Measurements from ENCODE around the gene TRPM5.

The TRPM5 gene

DNA sequence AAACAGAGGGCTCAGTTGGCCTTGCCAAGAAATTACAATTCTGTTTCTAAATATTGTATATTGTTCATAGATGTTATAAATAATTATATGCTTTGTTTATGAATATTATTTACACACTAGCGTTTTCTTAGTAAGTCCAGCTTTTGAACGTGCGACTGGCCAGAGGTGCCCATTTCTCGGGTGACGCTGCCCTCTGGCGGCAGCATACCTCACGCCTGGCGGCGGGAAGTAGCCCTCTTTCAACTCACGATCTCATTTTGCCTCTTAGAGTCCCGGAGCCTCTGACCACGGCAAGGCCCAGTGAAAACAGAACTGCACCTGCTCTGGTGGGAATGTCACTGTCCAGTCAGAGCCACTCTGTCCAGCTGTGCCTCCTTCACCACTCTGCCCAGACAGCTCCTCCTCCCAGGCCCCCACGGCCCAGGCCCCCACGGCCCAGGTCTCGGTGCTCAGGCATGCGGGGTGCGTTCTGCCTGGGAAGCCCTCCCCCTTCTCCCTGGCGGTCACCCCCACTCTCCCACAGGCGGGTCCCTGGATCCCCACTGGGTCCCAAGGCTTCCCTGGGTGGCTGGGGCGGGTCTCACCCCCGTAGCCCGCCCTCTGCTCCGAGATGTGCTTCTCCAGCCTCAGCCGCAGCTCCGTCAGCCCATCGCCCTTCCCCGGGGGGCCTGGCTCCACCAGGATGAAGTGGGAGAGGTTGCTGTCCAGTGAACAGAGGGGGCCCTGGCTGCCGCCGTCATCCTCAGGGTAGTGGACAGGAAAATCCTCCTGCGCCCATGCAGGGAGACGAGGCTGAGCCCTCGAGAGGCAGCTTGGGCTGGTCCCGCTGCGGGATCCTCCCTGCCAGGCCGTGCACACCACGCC, 24.4 kb downstream of the TRPM5 start:
- DNase-seq: peak; percentile 27 to 57

DNA sequence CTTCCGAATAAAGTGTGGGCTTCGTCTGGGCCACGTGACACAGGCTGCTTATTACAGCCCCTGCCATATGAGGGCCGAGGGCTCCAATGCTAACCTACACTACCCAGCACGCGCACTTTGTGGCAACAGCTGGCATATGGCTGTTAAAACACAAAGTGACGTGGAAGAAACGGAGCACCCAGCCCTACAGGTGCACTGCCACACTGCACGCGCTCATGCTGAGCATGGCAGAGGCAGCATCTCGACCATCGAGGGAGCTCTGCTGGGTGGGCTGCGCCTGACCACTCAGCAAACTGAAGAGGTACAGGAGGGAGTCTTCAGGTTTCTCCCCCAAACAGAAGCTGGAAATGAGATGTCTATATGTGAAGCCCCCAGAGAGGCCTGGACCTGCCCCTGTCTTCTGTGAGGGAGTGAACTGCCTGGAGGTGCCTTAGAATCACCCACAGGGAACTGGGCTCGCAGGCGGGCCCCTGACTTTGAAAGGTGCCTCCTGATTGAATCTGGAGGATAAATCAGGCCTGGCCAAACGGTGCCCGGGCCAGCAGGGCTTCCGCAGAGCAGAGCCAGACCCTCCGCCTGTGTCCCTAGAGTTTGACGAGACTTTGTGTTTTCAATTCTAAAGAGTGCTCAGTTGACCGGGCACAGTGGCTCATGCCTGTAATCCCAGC, 25.5 kb downstream of the TRPM5 start:
- no peak for DNase-seq

DNA sequence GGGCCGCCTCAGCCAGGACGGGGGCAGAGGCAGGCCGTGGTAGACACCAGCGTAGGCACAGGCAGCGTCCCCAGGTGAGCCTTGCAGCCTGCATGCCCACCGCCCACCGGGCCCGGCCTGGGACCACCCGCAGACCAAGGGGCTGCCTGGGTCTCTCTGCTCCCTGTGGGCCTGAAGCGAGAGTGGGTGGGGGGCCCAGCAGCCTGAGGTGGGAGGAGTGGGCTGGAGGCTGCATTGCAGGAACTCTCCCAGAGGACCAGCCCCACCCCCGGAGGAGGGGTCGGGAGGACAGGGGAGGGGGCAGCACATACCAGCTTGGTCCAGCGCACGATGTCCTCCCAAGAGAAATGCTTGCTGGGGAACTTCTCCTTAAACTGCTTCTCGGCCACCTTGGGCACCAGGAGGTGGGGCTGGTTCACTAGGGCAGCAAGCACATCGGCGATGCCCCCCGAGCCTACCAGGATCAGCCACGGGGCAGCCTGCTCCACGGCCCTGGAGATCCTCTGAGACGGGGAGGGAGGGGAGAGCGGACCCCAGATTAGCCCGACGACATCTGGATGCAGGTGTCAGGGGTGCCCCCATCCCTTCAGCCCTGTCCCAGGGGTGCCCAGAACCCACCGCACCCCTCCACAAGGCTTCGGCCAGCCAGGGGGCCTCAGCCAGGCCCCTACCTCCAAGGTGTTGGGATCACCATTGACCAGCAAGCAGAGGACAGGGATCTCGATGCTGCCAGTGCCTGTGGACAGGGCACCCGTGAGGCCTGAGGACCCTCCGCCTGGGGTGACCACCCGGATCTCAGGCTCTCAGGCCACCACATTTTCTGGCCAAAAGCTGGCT, 26.2 kb downstream of the TRPM5 start:
- no peak for DNase-seq

DNA sequence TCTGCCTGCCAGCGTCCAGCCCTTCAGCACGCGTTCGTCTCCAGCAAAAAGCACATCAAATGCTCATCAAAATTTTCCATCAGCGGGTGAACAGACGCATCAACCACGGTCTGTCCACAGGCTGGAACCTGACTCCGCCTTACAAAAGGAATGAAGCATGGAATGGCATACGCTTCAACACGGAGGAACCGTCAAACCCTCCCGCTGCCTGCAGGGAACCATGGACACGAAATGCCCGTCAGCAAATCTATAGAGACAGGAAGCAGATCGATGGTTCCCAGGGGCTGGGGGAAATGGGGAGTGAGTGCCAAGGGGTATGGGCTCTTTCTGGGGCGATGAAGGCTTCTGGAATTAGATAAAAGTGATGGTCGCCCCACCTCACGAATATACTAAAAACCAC, 27.5 kb downstream of the TRPM5 start:
- no peak for DNase-seq

DNA sequence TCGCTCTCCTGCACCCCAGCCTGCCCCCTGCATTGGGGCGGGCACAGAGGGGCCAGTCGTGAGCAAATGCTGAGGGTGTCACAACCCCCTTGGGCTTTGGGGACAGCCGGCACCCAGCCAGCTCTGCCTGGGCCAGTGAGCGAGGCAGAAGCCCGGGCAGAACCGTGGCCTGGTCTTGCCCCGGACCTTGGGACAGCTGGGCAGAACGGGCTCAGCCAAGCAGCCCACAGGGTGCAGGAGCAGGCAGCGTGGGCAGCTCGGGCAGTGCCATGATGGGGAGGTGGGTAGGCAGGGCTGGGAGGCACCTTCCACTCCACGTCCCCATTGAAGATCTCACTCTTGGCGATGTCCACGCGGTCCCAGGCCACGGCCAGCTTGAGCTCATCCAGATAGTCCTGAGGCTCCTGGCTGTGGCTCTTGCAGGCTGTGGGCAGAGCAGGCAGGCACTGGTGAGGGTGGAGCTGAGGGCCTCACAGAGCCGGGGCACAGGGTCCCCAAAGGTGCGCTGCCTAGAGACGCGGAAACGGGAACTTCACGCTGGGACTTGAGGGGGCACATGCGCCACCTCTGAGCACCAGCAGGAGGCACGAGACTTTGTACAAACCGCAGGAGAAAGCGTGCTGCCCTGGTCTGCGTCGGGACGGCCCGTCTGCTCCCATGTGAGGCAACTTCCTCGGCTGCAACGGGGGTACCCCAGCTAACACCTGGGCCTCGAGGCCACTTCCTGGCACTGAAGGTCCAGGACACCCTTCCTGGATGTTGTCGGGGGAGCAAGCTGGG, 28.5 kb downstream of the TRPM5 start:
- DNase-seq: no peak

DNA sequence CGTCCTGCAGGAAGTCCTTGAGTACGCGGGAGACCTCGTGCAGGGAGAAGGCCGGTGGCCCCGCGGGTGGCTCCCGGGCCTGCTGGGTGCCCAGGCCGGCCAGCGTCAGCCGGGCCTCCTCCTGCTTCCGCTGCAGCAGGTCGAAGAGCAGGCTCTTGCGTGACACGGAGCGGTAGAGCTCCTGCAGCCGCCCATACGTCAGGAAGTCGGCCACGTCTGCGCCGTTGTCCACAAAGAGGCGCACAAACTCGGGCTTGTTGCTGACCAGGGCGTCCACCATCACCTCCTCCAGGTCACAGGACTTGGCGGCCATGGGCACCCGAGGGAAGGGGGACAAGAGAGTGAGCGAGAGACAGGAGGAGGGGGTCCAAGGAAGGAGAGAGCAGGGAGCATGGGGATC, 29.1 kb downstream of the TRPM5 start:
- no peak for DNase-seq

DNA sequence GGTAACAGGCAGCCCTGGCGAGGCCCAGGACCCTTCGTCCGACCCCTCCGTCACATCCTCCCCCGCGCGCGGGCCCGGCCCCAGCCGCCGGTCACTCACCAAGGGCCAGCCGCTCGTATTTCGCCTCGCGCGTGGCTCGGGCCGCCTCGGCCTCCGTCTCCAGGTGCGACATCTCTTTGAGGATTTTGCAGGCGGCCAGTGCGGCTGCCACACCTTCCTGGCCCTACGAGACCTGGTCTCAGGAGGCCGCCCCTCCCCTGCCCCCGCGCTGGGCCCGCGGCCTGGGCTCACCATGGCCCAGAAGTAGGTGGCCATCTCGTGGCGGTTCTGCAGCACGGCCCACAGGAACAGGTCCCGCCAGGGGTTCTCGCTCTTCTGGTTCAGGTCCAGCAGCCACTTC, 29.7 kb downstream of the TRPM5 start:
- no peak for DNase-seq

DNA sequence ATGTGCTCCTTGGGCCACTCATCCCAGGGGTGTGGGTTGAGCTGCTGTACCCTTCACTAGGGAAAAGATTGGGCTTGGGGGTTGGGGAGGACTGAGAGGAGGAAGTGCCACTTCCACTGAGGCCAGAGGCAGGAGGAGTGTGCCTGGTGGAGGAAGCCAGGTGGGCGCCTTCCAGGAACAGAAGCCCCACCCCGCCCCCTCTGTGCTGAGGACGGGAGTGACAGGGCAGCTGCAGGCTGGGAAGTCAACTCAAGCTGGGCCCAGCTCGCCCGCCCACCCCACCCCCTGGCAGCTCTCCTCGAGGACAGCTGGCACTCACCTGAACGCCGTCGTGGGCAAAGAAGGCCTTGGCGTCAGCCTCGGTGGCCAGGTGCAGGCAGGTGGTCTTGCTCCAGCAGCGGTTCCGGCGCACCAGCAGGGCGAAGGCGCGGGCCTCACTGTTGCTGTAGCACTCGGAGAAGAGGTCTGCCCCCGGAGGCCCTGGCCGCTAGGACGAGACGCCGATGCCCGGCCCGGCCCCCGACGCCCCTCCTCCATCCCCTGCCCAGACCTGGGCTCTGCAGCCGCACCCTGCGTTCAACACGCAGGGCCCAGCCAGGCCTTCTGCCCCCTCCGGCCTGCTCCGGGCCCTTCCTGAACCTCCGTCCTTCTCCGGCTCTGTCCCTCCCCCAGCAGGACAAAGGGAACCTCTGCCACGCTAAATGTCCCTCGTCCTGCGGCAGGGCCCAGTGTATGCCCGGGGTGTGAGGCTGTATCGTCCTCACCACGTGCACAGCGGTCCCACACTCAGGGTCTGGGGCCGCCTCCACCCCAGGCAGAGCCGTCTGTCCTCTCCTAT, 30.4 kb downstream of the TRPM5 start:
- DNase-seq: no peak

DNA sequence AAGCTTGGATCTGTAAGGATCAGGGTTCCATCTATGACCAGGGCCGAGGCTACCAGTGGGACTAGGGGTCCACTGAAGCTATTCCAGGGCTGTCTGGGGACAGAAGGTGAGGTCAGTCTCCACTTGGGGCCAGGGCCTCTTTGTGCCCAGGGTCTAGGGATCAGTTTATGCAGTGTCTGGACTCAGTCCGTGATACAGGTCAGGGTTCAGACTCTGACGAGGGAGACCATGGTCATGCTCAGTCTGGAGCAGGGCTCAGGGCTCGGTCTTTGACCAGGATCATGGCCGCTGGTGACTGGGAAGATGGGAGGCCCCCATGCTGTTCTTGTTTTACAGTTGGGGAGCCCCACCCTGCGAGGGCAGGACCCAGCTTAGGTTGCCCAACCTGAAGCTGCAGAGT, 32.0 kb downstream of the TRPM5 start:
- DNase-seq: no peak

DNA sequence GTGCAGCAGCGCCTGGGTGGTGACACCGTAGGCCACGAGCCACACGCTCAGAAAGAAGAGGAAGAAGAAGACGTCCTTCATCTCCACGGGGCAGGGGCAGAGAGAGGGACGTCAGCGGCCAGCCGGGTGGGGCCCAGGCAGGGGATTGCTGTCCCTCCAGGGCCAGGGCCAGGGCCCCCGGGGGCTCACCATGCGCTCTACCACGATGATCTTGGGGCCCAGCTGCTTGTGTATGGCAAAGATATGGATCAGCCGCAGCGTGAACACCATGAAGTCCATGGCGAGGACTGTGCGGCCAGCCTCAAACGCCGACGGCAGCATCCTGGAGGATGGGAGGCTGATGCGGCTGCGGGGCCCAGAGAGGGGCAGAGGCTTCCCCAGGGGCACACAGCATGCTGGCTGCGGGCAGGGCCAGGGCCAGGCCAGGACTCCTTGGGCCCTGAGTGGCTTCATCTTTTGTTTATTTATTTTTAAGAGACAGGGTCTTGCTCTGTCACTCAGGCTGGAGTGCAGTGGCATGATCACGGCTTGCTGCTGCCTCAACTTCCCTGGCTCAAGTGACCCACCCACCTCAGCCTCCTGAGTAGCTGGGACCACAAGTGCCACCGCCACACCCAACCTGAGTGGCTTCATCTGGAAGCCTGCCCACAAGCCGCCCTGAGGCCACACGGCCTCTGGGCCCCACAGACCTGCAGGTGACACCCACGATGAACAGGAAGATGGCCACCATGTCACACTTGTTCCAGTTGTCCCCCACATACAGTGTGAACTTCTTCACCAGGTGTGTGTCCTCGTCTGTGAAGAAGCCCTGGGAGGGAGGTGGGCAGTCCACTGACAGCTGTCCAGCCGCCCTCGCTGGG, 32.6 kb downstream of the TRPM5 start:
- DNase-seq: no peak

DNA sequence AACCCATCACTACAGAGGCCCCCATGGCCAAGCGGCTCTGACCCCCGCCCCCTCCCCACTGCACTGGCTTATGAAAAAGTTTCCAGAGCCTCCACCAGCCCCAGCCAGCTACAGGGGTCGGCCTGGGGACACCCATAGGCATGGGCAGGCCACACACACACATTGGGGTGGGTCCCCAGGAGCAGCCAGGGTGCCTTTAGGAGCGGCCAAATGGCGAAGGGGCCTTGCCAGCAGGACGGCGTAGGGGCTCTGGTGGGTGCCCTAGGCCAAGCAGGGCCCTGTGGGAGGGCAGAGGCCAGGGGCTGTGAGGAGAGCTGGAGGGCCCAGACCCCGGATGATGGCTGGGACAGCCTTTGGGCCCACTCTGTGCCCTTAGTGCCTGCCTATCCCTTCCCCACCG, 33.7 kb downstream of the TRPM5 start:
- no peak for DNase-seq

DNA sequence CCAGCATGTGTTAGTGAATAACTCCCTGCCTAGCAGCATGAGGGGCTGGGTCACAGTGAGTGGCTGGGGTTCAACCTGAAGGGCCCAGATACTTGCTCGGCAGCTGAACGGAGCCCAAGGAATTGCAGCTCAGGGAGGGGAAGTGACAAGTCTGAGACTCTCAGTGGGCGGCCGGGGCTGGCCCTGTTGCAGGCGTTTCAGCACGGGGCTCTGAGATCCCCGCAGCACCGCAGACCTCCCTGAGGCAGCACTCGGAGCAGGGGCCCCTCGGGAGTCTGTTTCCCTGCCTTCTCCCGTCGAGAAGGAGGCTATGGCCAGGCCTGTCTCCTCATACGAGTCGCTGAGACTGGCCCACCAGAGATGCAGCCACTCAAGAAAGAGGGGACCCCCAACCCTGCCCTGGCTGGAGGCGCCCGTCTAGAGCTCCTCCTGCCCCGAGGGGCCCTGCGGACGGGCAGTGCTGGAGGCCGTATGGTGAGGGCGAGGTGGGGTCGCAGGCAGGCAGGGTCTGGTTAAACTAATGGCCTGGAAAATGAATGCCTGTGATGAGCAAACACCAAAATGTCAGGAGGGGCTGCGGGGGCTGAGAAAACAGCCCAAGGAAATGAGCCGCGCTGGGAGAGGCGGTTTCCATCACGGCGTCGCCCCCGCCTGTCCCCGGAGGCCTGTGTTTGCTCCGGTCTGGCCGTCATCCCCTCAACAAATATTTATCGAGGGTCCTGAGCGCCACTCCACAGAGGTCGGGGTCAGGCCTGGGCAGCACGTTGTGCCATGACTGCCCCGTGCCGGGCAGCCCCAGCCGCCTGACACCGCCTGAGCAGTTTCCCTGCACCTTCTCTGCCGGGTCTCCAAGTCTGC, 34.5 kb downstream of the TRPM5 start:
- no peak for DNase-seq

DNA sequence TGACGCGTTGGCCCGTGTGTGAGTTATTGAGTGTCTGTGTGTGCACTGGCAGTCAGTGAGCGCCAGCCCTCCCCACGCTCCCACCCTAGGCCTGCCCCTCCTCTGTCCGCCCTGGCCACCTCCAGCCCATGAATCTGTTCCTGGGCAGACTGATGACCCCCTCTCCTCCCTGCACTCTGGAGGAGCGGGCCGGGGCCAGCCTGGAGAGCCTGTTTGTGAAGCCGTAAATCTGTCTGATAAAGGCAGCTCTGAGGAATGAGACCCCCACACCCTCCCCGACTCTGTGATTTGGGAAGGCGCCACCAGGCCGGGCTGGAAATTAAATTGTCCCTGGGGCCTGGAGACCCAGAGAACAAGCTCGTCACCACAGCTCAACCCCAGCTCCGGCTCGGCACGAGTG, 35.2 kb downstream of the TRPM5 start:
- no peak for DNase-seq

DNA sequence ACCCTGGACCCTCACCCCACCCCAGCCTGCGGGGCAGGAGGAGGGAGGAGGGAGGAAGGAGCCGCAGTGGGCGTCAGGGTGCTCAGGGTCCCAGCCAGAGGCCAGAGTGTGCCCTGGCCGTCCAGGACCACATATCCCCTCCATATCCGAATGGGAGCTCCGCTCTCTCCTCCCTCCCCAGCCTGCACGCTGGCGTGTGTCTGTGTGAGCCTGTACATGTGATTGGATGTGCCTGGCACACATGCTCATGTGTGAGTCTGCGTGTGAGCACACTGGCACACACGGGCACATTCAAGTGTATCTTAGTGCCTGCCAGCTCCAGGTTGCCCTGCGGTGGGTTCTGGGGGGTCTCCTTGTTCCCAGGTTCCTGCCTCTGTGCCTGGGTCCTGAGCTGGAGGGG, 35.6 kb downstream of the TRPM5 start:
- DNase-seq: no peak

DNA sequence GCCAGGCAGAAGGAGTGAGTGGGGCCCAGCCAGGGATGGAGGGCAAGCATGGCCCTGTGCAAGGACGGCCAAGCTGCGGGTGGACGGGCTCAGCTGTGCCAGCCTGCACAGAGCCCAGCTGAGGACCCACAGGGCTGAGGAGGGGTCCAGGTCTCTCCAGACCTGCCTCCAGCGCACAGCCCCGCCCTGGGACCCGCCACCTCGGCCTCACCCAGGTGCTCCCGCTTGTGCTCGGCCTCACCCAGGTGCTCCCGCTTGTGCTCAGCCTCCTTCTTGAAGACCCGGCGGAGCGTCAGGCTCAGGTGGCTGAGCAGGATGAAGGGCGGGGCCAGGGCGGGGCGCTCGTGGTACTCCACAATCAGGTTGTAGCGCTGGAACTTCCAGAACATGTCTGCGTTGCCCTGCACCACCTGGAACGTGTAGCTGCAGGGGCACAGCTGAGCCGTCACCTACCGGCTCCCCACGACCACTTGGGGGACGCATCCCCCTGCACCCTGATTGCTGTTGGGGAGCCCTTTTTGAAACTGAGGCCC, 37.4 kb downstream of the TRPM5 start:
- DNase-seq: no peak

DNA sequence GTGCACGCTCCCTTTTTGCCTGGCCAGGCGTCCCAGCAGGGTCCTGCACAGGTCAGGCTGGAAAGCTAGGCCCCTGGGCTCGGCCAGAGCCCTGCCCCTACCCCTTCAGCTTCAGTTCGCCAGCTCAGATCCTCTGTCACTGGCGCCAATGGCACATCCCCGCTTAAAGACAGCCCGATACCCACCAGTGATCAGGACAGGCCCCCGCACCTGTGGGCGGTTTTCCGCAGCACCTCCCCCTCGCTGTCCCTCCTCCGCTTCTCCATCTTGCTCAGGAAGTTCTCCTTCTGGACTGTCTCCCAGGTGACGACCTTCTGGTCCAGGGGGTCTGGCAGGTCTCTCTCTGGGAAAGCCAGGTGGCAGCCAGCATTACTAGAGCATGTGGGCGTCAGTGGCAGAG, 37.9 kb downstream of the TRPM5 start:
- no peak for DNase-seq

DNA sequence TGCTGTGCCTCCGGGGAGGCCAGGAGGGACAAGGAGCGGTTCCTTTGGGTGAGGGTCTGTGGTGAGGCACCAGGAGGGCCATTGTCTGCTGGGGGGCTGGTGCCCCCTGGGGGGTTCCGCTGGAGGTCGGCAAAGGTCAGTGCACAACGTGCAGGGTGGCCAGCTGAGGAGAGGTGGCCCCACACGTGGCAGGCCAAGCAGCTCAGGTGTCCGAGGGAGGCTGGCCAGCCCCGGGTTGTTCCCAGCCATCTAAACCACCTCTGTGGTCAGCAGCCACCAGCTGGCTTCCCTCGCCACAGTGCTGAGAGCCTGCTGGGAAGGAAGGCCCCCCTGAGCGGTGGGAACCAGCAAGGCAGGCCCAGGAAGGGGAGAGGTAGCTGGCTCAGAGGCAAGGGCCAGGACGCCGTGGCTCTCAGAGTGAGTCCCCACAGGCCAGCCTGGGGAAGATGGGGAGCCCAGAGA, 39.5 kb downstream of the TRPM5 start:
- no peak for DNase-seq

DNA sequence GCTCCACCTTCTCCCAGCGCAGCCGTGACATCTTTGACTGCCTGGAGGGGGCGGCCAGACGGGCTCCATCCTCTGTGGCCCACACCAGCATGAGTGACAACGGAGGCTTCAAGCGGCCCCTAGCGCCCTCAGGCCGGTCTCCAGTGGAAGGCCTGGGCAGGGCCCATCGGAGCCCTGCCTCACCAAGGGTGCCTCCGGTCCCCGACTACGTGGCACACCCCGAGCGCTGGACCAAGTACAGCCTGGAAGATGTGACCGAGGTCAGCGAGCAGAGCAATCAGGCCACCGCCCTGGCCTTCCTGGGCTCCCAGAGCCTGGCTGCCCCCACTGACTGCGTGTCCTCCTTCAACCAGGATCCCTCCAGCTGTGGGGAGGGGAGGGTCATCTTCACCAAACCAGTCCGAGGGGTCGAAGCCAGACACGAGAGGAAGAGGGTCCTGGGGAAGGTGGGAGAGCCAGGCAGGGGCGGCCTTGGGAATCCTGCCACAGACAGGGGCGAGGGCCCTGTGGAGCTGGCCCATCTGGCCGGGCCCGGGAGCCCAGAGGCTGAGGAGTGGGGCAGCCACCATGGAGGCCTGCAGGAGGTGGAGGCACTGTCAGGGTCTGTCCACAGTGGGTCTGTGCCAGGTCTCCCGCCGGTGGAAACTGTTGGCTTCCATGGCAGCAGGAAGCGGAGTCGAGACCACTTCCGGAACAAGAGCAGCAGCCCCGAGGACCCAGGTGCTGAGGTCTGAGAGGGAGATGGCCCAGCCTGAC, 41.2 kb downstream of the TRPM5 start:
- DNase-seq: no peak

DNA sequence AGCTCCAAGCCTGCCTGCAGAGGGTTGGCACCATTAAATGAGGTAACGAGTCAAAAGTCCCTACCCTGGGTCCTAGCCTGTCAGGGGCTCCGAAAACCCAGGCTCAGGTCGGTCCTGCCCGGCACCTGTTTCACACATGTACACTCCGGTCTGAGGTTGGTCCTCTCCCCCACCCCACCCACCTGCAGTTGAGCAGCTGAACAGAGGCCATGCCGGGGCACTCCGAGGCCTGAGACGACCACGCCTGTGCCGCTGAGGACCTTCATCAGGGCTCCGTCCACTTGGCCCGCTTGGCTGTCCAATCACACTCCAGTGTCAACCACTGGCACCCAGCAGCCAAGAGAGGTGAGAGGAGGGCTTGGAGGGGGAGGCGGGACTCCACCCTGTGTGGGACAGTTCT, 42.2 kb downstream of the TRPM5 start:
- DNase-seq: no peak

All from NCI-H2081 (cell line).